HUDEP-2 (cell line): ENCODE data around the gene CNGB1.
"Not testable (repeated sequence)": the region's sequence is repeated elsewhere in the genome, so short reads cannot be mapped to it uniquely, and the experiment has no call there.

Source experiments
- DNase-seq, 76 experiments: peaks; one replicate each; lab custom pipeline; 2025; ENCODE audit not compliant: unreplicated experiment in 76 of 76; lab: John Stamatoyannopoulos, UW

Gene CNGB1

GRCh38 chr16:57938484-57938883 is 32.4 kb downstream of the CNGB1 start:
- no peak for DNase-seq

GRCh38 chr16:57937861-57938260 is 33.1 kb downstream of the CNGB1 start:
- no peak for DNase-seq

- DNase-seq = no peak
Measured at GRCh38 chr16:57935904-57936303, 35.0 kb downstream of the CNGB1 start.

- no peak for DNase-seq
Measured at GRCh38 chr16:57930533-57930932, 40.4 kb downstream of the CNGB1 start.

- DNase-seq = no peak
Measured at GRCh38 chr16:57929250-57929649, 41.7 kb downstream of the CNGB1 start.

GRCh38 chr16:57926041-57926440 is 44.9 kb downstream of the CNGB1 start:
- no peak for DNase-seq

GRCh38 chr16:57925310-57925709 is 45.6 kb downstream of the CNGB1 start:
- DNase-seq = no peak

GRCh38 chr16:57924514-57924913 is 46.4 kb downstream of the CNGB1 start:
- DNase-seq = no peak

GRCh38 chr16:57923841-57924240 is 47.1 kb downstream of the CNGB1 start:
- DNase-seq = no peak

GRCh38 chr16:57923418-57923817 is 47.5 kb downstream of the CNGB1 start:
- no peak for DNase-seq

GRCh38 chr16:57920880-57921229 is 50.1 kb downstream of the CNGB1 start:
- DNase-seq = no peak

- no peak for DNase-seq
Measured at GRCh38 chr16:57920215-57920879, 50.6 kb downstream of the CNGB1 start.

- DNase-seq = no peak
Measured at GRCh38 chr16:57918994-57919393, 51.9 kb downstream of the CNGB1 start.

GRCh38 chr16:57918444-57918843 is 52.5 kb downstream of the CNGB1 start:
- no peak for DNase-seq

GRCh38 chr16:57917929-57918328 is 53.0 kb downstream of the CNGB1 start:
- DNase-seq = not testable (repeated sequence)

- DNase-seq = not testable (repeated sequence)
Measured at GRCh38 chr16:57917489-57917888, 53.4 kb downstream of the CNGB1 start.

- no peak for DNase-seq
Measured at GRCh38 chr16:57916735-57917438, 54.0 kb downstream of the CNGB1 start.

- DNase-seq = no peak
Measured at GRCh38 chr16:57915811-57916488, 55.0 kb downstream of the CNGB1 start.

GRCh38 chr16:57915267-57915666 is 55.7 kb downstream of the CNGB1 start:
- DNase-seq = no peak

- no peak for DNase-seq
Measured at GRCh38 chr16:57914244-57915173, 56.4 kb downstream of the CNGB1 start.
